Left lung (tissue), 10 donors: ENCODE measurements around the gene ADRA1B. TPM values are rescaled to one million over a fixed set of nuclear protein-coding genes. Genes with fewer than 3 reads are reported as not detected.
"Not testable (repeated sequence)": the region's sequence is repeated elsewhere in the genome, so short reads cannot be mapped to it uniquely, and the experiment has no call there.

Experiments used
- ATAC-seq: fragments of 200-7000 bp; cut with Tn5 transposase; one replicate; pipeline ENCODE4 v1.9.1; 2020; ENCODE audit warnings: moderate library complexity
- DNase-seq, 4 donors: peaks; one replicate each; pipeline ENCODE4 v3.0.0-alpha.2; 2013 to 2020
- H3K27ac ChIP-seq, 2 donors: fragments of 200-600 bp; sonication (generic) in 1 of 2; one replicate each; pipeline versions ENCODE4 v1.5.0 to v1.8.0; 2020 to 2021
- H3K27me3 ChIP-seq, 2 donors: fragments of 200-600 bp; sonication (generic) in 1 of 2; one replicate each; pipeline versions ENCODE4 v1.5.0 to v1.8.0; 2020 to 2021
- H3K36me3 ChIP-seq, 2 donors: fragments of 200-600 bp; sonication (generic) in 1 of 2; one replicate each; pipeline versions ENCODE4 v1.5.0 to v1.8.0; 2020 to 2021
- H3K4me1 ChIP-seq, 2 donors: fragments of 200-600 bp; one replicate each; pipeline ENCODE4 v1.8.0; 2021
- H3K4me3 ChIP-seq, 2 donors: fragments of 200-600 bp; sonication (generic) in 1 of 2; one replicate each; pipeline versions ENCODE4 v1.5.0 to v1.8.0; 2020 to 2021; ENCODE audit warnings: mild to moderate bottlenecking in 1 of 2
- H3K9me3 ChIP-seq, 2 donors: fragments of 200-600 bp; sonication (generic) in 1 of 2; one replicate each; pipeline versions ENCODE4 v1.5.0 to v1.8.0; 2020 to 2021
- CTCF ChIP-seq, 2 donors: fragments of 200-600 bp; sonication (generic) in 1 of 2; IDR thresholded peaks; one replicate each; pipeline versions ENCODE4 v1.5.0 to v1.8.0; 2021; ENCODE audit warnings: antibody characterized with exemption in 2 of 2
- intact Hi-C, 2 donors: fragments of 100-400 bp; cut with DNase I; formaldehyde crosslinking; loops; one replicate each; pipeline versions ENCODE4 v1.11.2 to v1.14.2; 2022
- polyA plus RNA-seq, 6 donors: library from polyadenylated mRNA; unstranded; fragments of 120-200 nt; gene quantifications; one replicate each; pipeline ENCODE4 v1.2.1, GENCODE V29; 2013; ENCODE audit not compliant: insufficient read length in 6 of 6
- total RNA-seq, 2 donors: library from RNA; stranded (reverse); fragmentation: NEBNext Ultra II Directional; extraction: Animal tissue kit (Norgen Biotek cat#: 25700); gene quantifications; one replicate each; pipeline ENCODE4 v1.2.1, GENCODE V29; 2021
- donor health status: DM: no; HTN: yes; CAD: no.
- donor health status: DM: no; HTN: no; CAD: no.

ADRA1B gene
- total and polyA plus RNA-seq, 8 donors: 0.51 to 2.5 (median 0.93) TPM

- H3K27me3 ChIP-seq: peaks cover 2 to 27% of the 10 kb centered on the region in 2 donors
These were observed 49.0 kb downstream of the ADRA1B start for GRCh38 chr5:159965031-159965837.

GRCh38 chr5:159965838-159966128 lies 49.5 kb downstream of the ADRA1B start:
- not testable (repeated sequence) for DNase-seq, H3K36me3 ChIP-seq, H3K4me3 ChIP-seq, H3K9me3 ChIP-seq, ATAC-seq, H3K27ac ChIP-seq, H3K4me1 ChIP-seq
- intact Hi-C loops: loop anchor here in 1 of 2 donors (10.0 kb wide), 1 partner anchor 521 kb away; no protein-coding TSS in a partner anchor
- H3K27me3 ChIP-seq: peaks cover 7 to 32% of the 10 kb centered on the region in 2 donors

More at GRCh38 chr5:159965031-159965837, 49.0 kb downstream of the ADRA1B start:
- peak in 3 of 4 donors; percentile 52 to 70 (median 58) for DNase-seq
- Histone ChIP-seq H3K4me1 (no peaks in the 10 kb centered on the region), H3K36me3 (no peaks in the 10 kb centered on the region), H3K27ac (no peak overlapping the region), H3K9me3 (no peaks in the 10 kb centered on the region), H3K4me3 (no peak overlapping the region)
- peak; percentile 93 for ATAC-seq
- intact Hi-C loops: loop anchor here in 1 of 2 donors (10.0 kb wide), 1 partner anchor 520 kb away; no protein-coding TSS in a partner anchor
- TF ChIP-seq CTCF (IDR thresholded peaks at IDR 0.05): peak; percentile 59 to 71

GRCh38 chr5:159969966-159970365 lies 53.7 kb downstream of the ADRA1B start:
- H3K27me3 ChIP-seq: peaks cover 32 to 72% of the 10 kb centered on the region in 2 donors

GRCh38 chr5:159971038-159971437 lies 54.8 kb downstream of the ADRA1B start:
- Histone ChIP-seq H3K4me3 (no peak overlapping the region), H3K36me3 (no peaks in the 10 kb centered on the region), H3K27ac (no peak overlapping the region), H3K27me3 (peaks cover 32 to 65% of the 10 kb centered on the region in 2 donors), H3K4me1 (peaks cover 0 to 4% of the 10 kb centered on the region in 2 donors), H3K9me3 (no peaks in the 10 kb centered on the region)
- no peak for DNase-seq
- no peak for ATAC-seq
- no peak for TF ChIP-seq CTCF (IDR thresholded peaks at IDR 0.05)
- intact Hi-C loops: no loop called here

More at GRCh38 chr5:159969966-159970365, 53.7 kb downstream of the ADRA1B start:
- Histone ChIP-seq H3K4me3 (no peak overlapping the region), H3K4me1 (peaks cover 0 to 4% of the 10 kb centered on the region in 2 donors), H3K27ac (no peak overlapping the region), H3K9me3 (no peaks in the 10 kb centered on the region), H3K36me3 (no peaks in the 10 kb centered on the region)
- no peak for TF ChIP-seq CTCF (IDR thresholded peaks at IDR 0.05)
- intact Hi-C loops: loop anchor here in 1 of 2 donors (10.0 kb wide), 1 partner anchor 525 kb away; no protein-coding TSS in a partner anchor
- ATAC-seq: no peak
- DNase-seq: no peak

GRCh38 chr5:159971514-159971913 lies 55.2 kb downstream of the ADRA1B start:
- Histone ChIP-seq H3K36me3 (no peaks in the 10 kb centered on the region), H3K27ac (no peak overlapping the region), H3K4me3 (no peak overlapping the region), H3K27me3 (peaks cover 32 to 60% of the 10 kb centered on the region in 2 donors), H3K4me1 (peaks cover 0 to 4% of the 10 kb centered on the region in 2 donors), H3K9me3 (no peaks in the 10 kb centered on the region)
- no peak for TF ChIP-seq CTCF (IDR thresholded peaks at IDR 0.05)
- ATAC-seq (no peak), DNase-seq (no peak)
- intact Hi-C loops: no loop called here
